C4-2B (cell line): ENCODE data around the gene STX18.

Experiments
- ZFX ChIP-seq: fragments of 450-650 bp; IDR thresholded peaks from 2 replicates; pipeline ENCODE4 v1.6.1; 2017
- TF ChIP-seq, protein P1 (sequence below): fragments of 450-650 bp; conservative IDR thresholded peaks from 2 replicates; pipeline ENCODE4 v1.5.1; 2017; ENCODE audit warnings: mild to moderate bottlenecking

DNA sequence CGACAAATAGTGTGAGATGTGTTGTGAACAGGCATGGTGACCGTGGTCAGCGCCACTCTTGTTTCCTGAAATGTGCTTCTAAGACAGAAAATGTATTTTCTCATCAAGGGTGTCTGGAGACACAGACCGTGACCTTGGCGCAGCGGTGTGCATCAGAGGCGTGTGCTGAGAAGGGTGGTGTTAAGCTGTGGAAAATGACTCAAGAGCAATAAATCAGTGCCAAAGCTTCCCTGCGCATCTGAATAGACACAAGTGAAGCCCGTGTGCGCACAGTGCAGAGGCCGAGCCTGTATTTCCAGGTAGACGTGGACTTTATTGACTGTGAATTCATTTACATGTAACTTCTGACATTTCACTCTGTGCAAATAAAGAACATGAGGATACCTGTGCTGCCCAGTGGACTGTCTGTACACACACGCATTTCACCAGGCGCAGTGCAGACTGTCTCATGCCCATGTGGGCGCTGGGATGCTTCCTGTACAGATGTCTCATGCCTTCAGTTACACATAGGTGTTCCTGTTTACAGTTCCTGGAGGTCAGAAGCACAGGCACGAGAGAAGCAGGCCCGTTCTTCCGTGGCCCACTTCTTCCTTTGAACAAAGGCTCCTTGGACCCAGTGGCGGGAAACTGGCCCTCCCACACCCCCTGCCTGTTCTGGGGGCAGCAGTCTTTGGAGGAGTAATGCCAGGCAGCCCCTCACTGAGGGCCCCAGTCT is 123.0 kb downstream of the STX18 start:
- TF ChIP-seq, protein P1, sequence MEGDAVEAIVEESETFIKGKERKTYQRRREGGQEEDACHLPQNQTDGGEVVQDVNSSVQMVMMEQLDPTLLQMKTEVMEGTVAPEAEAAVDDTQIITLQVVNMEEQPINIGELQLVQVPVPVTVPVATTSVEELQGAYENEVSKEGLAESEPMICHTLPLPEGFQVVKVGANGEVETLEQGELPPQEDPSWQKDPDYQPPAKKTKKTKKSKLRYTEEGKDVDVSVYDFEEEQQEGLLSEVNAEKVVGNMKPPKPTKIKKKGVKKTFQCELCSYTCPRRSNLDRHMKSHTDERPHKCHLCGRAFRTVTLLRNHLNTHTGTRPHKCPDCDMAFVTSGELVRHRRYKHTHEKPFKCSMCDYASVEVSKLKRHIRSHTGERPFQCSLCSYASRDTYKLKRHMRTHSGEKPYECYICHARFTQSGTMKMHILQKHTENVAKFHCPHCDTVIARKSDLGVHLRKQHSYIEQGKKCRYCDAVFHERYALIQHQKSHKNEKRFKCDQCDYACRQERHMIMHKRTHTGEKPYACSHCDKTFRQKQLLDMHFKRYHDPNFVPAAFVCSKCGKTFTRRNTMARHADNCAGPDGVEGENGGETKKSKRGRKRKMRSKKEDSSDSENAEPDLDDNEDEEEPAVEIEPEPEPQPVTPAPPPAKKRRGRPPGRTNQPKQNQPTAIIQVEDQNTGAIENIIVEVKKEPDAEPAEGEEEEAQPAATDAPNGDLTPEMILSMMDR: no peak
- no peak for TF ChIP-seq ZFX
